Mesenchymal stem cell (in vitro differentiated cells and primary cell): ENCODE results near the gene CLEC3B.

Source experiments
- DNase-seq: peaks from one replicate; pipeline ENCODE4 v3.0.0-alpha.2; 2013
- H2AFZ ChIP-seq: one replicate; pipeline ENCODE4 v1.6.1; 2013; ENCODE audit warnings: low read depth, mild to moderate bottlenecking, control low read depth, inconsistent platforms, low read length, moderate library complexity
- H2AK5ac ChIP-seq: 2 replicates; pipeline ENCODE4 v1.6.1; 2013; ENCODE audit warnings: low read length, moderate library complexity, mild to moderate bottlenecking, inconsistent platforms; ENCODE audit not compliant: severe bottlenecking
- H2BK120ac ChIP-seq: one replicate; pipeline ENCODE4 v1.6.1; 2013; ENCODE audit warnings: low read depth, mild to moderate bottlenecking, inconsistent platforms, low read length, moderate library complexity
- H2BK12ac ChIP-seq, 2 experiments: one replicate each; pipeline ENCODE4 v1.6.1; 2013; ENCODE audit warnings: inconsistent platforms in 2 of 2, low read length in 2 of 2, mild to moderate bottlenecking in 2 of 2, moderate library complexity in 2 of 2, control low read depth in 1 of 2
- H2BK15ac ChIP-seq: one replicate; pipeline ENCODE4 v1.6.1; 2013; ENCODE audit warnings: mild to moderate bottlenecking, low read depth, inconsistent platforms; ENCODE audit not compliant: poor library complexity, severe bottlenecking
- H2BK5ac ChIP-seq: 2 replicates; pipeline ENCODE4 v1.6.1; 2013; ENCODE audit warnings: low read depth, mild to moderate bottlenecking, low read length, control low read depth, inconsistent platforms; ENCODE audit not compliant: poor library complexity, severe bottlenecking
- H3K14ac ChIP-seq, 2 experiments: one replicate each; pipeline ENCODE4 v1.6.1; 2013; ENCODE audit warnings: inconsistent platforms in 2 of 2, low read length in 2 of 2, control low read depth in 1 of 2, mild to moderate bottlenecking in 1 of 2, moderate library complexity in 1 of 2
- H3K18ac ChIP-seq, 2 experiments: one replicate each; pipeline ENCODE4 v1.6.1; 2013; ENCODE audit warnings: inconsistent platforms in 2 of 2, low read length in 2 of 2, control low read depth in 1 of 2, low read depth in 1 of 2, mild to moderate bottlenecking in 1 of 2
- H3K23ac ChIP-seq, 2 experiments: one replicate each; pipeline ENCODE4 v1.6.1; 2013; ENCODE audit warnings: inconsistent platforms in 2 of 2, low read length in 2 of 2, mild to moderate bottlenecking in 2 of 2, moderate library complexity in 2 of 2, control low read depth in 1 of 2
- H3K27ac ChIP-seq: 2 replicates; pipeline ENCODE4 v1.5.1; 2013; ENCODE audit warnings: mild to moderate bottlenecking, moderate library complexity, low read length, control low read depth, inconsistent platforms; ENCODE audit not compliant: poor library complexity, severe bottlenecking
- H3K27me3 ChIP-seq, 2 experiments: 2 replicates each; pipeline versions ENCODE4 v1.6.1 to v1.7.0; 2013; ENCODE audit warnings: low read length in 2 of 2, mild to moderate bottlenecking in 2 of 2, moderate library complexity in 2 of 2, control low read depth in 1 of 2, inconsistent platforms in 1 of 2; ENCODE audit not compliant: control insufficient read depth in 1 of 2, insufficient read depth in 1 of 2
- H3K36me3 ChIP-seq, 2 experiments: 2 replicates each; pipeline versions ENCODE4 v1.6.1 to v1.7.0; 2013; ENCODE audit warnings: low read length in 2 of 2, control low read depth in 1 of 2, inconsistent platforms in 1 of 2, low read depth in 1 of 2, mild to moderate bottlenecking in 1 of 2; ENCODE audit not compliant: insufficient read depth in 2 of 2, control insufficient read depth in 1 of 2
- H3K4ac ChIP-seq, 2 experiments: one replicate each; pipeline ENCODE4 v1.6.1; 2013; ENCODE audit warnings: inconsistent platforms in 2 of 2, low read length in 2 of 2, mild to moderate bottlenecking in 2 of 2, moderate library complexity in 2 of 2, control low read depth in 1 of 2, low read depth in 1 of 2
- H3K4me1 ChIP-seq: 2 replicates; pipeline ENCODE4 v1.6.1; 2013; ENCODE audit warnings: low read depth, low read length, control low read depth; ENCODE audit not compliant: control insufficient read depth, insufficient read depth
- H3K4me2 ChIP-seq: 2 replicates; pipeline ENCODE4 v1.6.1; 2013; ENCODE audit warnings: low read length, mild to moderate bottlenecking, inconsistent platforms; ENCODE audit not compliant: poor library complexity, severe bottlenecking
- H3K4me3 ChIP-seq, 2 experiments: 2 replicates each; pipeline versions ENCODE4 v1.5.1 to v1.7.0; 2013; ENCODE audit warnings: low read length in 2 of 2, mild to moderate bottlenecking in 2 of 2, control low read depth in 1 of 2, low read depth in 1 of 2; ENCODE audit not compliant: insufficient read depth in 1 of 2
- H3K79me1 ChIP-seq: replicated peaks from 2 replicates; pipeline ENCODE4 v1.6.1; 2013; ENCODE audit warnings: mild to moderate bottlenecking, control low read depth, low read length, inconsistent platforms; ENCODE audit not compliant: poor library complexity, severe bottlenecking
- H3K9ac ChIP-seq: 2 replicates; pipeline ENCODE4 v1.7.0; 2013; ENCODE audit warnings: mild to moderate bottlenecking, low read length, moderate library complexity
- H3K9me3 ChIP-seq: 2 replicates; pipeline ENCODE4 v1.7.0; 2013; ENCODE audit warnings: mild to moderate bottlenecking, low read length; ENCODE audit not compliant: control insufficient read depth
- H4K8ac ChIP-seq: one replicate; pipeline ENCODE4 v1.6.1; 2013; ENCODE audit warnings: inconsistent platforms, mild to moderate bottlenecking, low read length, moderate library complexity
- H4K91ac ChIP-seq: one replicate; pipeline ENCODE4 v1.6.1; 2013; ENCODE audit warnings: mild to moderate bottlenecking, low read length, inconsistent platforms
- WGBS: methylation state at CpG from one replicate; pipeline ENCODE4 v1.1.7; 2013; ENCODE audit warnings: mixed read lengths; 5-methylcytosine and 5-hydroxymethylcytosine counted together

CLEC3B gene

DNA sequence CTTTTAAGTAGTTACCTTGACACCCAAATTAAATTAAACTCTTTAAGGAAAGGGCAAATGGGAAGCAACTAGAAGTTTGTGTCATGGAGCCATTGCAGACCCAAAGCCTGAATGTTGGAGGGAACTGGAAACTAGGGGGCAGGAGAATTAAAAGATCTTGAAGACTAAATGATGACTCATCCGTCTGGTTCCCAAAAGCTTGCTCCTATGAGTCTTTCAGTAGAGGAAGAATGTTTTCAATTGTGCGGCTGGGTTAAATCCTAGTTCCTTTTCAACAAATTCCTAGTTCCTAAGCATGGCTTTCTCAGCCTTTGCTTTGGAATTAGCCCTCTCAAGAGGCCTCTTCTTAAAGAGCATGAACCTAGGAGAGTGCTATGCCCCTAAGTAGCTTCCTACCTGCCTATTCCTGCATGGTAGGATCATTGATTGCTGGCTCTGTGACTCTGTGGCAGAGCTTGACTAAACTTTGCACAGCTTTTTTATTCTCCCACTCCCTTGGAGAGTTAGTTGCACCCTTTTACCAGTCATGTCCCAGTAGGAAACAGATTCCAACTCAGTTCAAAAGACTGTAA, 17.7 kb downstream of the CLEC3B start:
- H3K23ac ChIP-seq, result no peak overlapping the region
- no peak overlapping the region for H3K4me2 ChIP-seq
- WGBS, result 8% methylated on average over 2 of the region's 2 CpGs
- H3K27ac ChIP-seq, result peak overlapping the region; percentile 83
- H3K79me1 ChIP-seq, result no peaks in the 10 kb centered on the region
- H3K4me3 ChIP-seq, result no peak overlapping the region
- H2BK15ac ChIP-seq, result peak overlapping the region; percentile 41
- no peaks in the 10 kb centered on the region for H3K9me3 ChIP-seq
- peak overlapping the region; percentile 40 to 96 for H2BK12ac ChIP-seq
- peak overlapping the region; percentile 75 for H4K91ac ChIP-seq
- no peak overlapping the region for H2AK5ac ChIP-seq
- H2BK120ac ChIP-seq, result peak overlapping the region; percentile 90
- H3K4me1 ChIP-seq, result peaks cover 5% of the 10 kb centered on the region
- H3K36me3 ChIP-seq, result no peaks in the 10 kb centered on the region
- peak overlapping the region; percentile 69 for H3K9ac ChIP-seq
- peak overlapping the region; percentile 60 to 75 for H3K4ac ChIP-seq
- peak overlapping the region; percentile 66 for H4K8ac ChIP-seq
- H2AFZ ChIP-seq, result no peak overlapping the region
- no peak overlapping the region for H2BK5ac ChIP-seq
- no peaks in the 10 kb centered on the region for H3K27me3 ChIP-seq
- no peak overlapping the region for H3K14ac ChIP-seq
- peak; percentile 90 for DNase-seq
- peak overlapping the region; percentile 84 to 88 for H3K18ac ChIP-seq

- H3K9ac ChIP-seq, result peak overlapping the region; percentile 44
- no peak overlapping the region for H2AK5ac ChIP-seq
- no peak overlapping the region for H3K4me2 ChIP-seq
- no peak overlapping the region for H3K4me3 ChIP-seq
- no peaks in the 10 kb centered on the region for H3K36me3 ChIP-seq
- peaks cover 3% of the 10 kb centered on the region for H3K4me1 ChIP-seq
- H2BK5ac ChIP-seq, result no peak overlapping the region
- H3K27ac ChIP-seq, result no peak overlapping the region
- peak overlapping the region in 1 of 2 experiments; percentile 62 for H3K23ac ChIP-seq
- no peak overlapping the region for H2AFZ ChIP-seq
- no peak overlapping the region for H2BK15ac ChIP-seq
- H3K9me3 ChIP-seq, result no peaks in the 10 kb centered on the region
- H3K14ac ChIP-seq, result peak overlapping the region in 1 of 2 experiments; percentile 76
- no peak overlapping the region for H2BK120ac ChIP-seq
- no peak overlapping the region for H3K18ac ChIP-seq
- H3K4ac ChIP-seq, result no peak overlapping the region
- no peaks in the 10 kb centered on the region for H3K79me1 ChIP-seq
- DNase-seq, result no peak
- H4K8ac ChIP-seq, result no peak overlapping the region
- peak overlapping the region in 1 of 2 experiments; percentile 55 for H2BK12ac ChIP-seq
- 88% methylated on average over 4 of the region's 4 CpGs for WGBS
- no peaks in the 10 kb centered on the region for H3K27me3 ChIP-seq
- no peak overlapping the region for H4K91ac ChIP-seq
These were observed 22.1 kb downstream of the CLEC3B start for GRCh38 chr3:45048244-45048643.

DNA sequence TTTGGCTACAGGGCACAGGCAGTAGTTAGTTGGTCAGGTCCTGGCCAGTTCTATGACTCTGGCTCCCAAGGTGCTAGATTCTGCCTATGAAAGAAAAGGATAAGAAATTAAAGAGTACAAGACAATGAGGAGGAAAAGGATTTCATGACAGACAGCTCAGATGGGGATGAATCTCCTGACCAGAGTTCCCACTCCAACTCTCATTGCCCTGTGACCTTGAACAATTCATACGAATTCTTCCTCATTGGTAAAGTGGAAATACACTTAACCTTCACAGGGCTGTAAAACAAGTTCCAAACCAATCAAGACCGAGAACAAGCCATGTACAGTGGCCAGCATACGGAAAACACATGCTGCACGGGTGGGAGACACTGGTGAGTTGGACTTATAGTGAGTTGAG, 23.7 kb downstream of the CLEC3B start:
- no peaks in the 10 kb centered on the region for H3K79me1 ChIP-seq
- H3K36me3 ChIP-seq, result no peaks in the 10 kb centered on the region
- no peak overlapping the region for H3K4me2 ChIP-seq
- no peak overlapping the region for H3K4me3 ChIP-seq
- 93% methylated on average over 4 of the region's 4 CpGs for WGBS
- no peak overlapping the region for H3K14ac ChIP-seq
- H2AFZ ChIP-seq, result no peak overlapping the region
- no peaks in the 10 kb centered on the region for H3K4me1 ChIP-seq
- no peaks in the 10 kb centered on the region for H3K27me3 ChIP-seq
- H2BK15ac ChIP-seq, result no peak overlapping the region
- no peak overlapping the region for H4K8ac ChIP-seq
- no peak overlapping the region for H2BK120ac ChIP-seq
- no peak overlapping the region for H3K27ac ChIP-seq
- H3K4ac ChIP-seq, result no peak overlapping the region
- H3K18ac ChIP-seq, result no peak overlapping the region
- H4K91ac ChIP-seq, result no peak overlapping the region
- no peak overlapping the region for H3K23ac ChIP-seq
- no peaks in the 10 kb centered on the region for H3K9me3 ChIP-seq
- H2AK5ac ChIP-seq, result no peak overlapping the region
- peak overlapping the region; percentile 4 for H2BK5ac ChIP-seq
- H2BK12ac ChIP-seq, result peak overlapping the region in 1 of 2 experiments; percentile 44
- DNase-seq, result no peak
- H3K9ac ChIP-seq, result no peak overlapping the region

DNA sequence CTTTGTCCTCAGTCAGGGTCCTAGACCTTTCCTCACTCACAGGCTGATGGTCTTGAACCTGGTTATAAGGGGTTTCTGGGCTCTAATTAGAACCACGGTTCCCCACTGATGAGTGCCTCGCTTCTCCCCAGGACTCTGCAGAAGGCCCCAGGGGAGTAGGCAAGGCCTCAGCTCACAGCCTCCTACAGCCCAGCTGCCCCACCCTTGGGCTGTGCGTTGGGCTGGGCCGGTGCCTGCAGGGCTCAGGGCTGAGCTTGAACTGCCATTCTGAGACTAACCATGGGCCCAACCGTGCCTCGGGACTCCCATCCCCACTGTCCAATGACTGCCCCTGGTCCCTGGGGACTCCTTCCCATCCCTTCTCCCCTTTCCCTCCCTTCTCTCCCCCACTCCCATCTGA, 25.6 kb downstream of the CLEC3B start:
- no peaks in the 10 kb centered on the region for H3K9me3 ChIP-seq
- H3K79me1 ChIP-seq, result no peaks in the 10 kb centered on the region
- peaks cover 7% of the 10 kb centered on the region for H3K4me1 ChIP-seq
- H3K36me3 ChIP-seq, result no peaks in the 10 kb centered on the region
- no peak overlapping the region for H2AK5ac ChIP-seq
- no peak overlapping the region for H2AFZ ChIP-seq
- H2BK15ac ChIP-seq, result peak overlapping the region; percentile 92
- H3K23ac ChIP-seq, result no peak overlapping the region
- no peak overlapping the region for H3K27ac ChIP-seq
- 89% methylated on average over 6 of the region's 6 CpGs for WGBS
- peak overlapping the region; percentile 88 for H4K91ac ChIP-seq
- H3K27me3 ChIP-seq, result no peaks in the 10 kb centered on the region
- no peak for DNase-seq
- H3K9ac ChIP-seq, result no peak overlapping the region
- no peak overlapping the region for H3K14ac ChIP-seq
- H3K4me2 ChIP-seq, result no peak overlapping the region
- peak overlapping the region; percentile 7 to 67 for H3K18ac ChIP-seq
- peak overlapping the region; percentile 11 to 18 for H2BK12ac ChIP-seq
- H2BK5ac ChIP-seq, result no peak overlapping the region
- H2BK120ac ChIP-seq, result no peak overlapping the region
- no peak overlapping the region for H3K4ac ChIP-seq
- peak overlapping the region; percentile 52 for H4K8ac ChIP-seq
- no peak overlapping the region for H3K4me3 ChIP-seq
